ENCODE results near the gene LGR4. TPM values are rescaled to one million over a fixed set of nuclear protein-coding genes. Genes with fewer than 3 reads are reported as not detected.
A peak's percentile ranks its signal among the peaks of the same experiment; 100 is the strongest.

Gene LGR4
- polyA plus RNA-seq, 3 donors = 110 to 153 (median 134) TPM

DNA sequence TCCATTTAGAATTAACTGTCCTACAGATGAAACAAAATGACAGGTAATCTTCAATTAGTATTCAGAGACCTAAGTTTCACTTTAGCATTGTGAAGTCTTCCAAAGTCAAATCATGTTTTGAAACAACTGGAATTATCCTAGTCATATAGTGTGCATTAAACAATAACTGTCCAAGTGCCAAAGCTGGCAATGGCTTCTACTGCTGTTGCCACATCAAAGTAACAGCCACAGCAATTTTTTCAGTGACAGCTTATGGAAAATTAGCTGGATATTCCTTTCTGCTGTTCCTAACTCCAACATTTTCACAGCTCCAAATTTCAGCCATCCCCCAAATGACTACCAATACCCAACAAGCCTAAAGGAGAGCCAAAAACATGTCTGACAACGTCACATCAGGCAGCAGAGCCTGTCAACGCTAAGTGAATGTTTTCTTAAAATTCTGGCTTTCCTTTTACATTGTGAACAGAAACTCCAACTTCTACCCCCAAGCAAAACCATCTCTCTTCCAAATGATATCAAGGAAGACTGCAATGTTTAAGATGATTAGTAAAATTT, 64.3 kb downstream of the LGR4 start:
- no peak for DNase-seq

DNA sequence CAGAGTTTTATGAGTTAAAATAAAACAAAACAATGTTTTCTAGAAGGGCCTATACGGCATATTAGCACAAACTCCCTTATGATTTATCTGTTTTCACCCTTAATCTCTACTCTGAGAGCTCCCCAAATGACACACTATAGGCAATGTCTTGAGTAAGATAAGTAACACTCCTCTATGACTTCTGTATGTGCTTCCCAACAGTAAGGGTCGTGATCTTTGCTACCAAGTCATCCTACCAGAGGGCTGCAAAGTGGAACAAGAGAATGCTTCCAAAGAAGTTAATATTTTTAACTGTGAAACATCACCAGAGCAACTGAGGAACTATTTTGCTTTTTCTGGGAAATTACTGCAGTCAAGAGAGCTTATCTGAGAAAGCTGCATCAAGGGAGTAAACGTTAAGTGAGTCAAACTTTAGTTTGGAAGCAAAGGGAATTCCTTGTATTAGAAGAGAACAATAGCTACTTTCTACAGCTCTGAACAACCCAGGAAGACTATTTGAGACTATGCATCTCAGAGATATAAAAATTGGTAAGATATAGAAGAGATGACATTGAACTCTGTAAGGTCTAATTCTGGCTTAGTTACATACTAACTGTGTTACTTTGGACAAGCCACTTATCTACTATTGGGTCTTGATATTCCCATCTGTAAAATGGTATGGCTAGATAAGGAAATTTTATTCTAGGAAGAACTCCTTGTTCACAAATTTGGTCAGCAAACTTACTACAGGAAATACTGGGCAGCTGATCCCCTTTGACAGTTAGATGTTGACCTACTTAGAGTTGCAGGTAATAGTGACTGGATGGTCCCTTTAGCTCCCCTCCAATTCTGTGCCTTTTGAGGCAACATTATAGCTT, 65.9 kb downstream of the LGR4 start:
- DNase-seq = no peak

DNA sequence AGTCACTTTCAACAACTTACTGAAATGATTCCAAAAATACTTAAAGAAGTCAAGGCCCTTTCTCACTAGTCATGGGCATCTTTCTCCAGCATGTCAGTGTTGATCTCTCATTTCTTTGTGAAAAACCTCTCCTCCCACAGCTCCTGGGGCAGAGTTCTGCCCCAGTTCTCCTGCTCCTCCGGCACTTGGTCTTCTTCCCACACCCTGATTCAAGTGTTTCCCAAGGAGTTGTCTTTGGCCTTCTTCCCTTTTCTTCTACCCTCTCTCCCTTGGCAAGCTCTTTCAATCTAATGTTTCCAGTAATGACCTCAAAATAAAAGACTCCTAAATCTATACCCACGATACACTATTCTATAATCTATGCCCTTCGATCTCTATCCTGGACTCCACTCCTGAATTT, 67.5 kb downstream of the LGR4 start:
- DNase-seq = no peak

DNA sequence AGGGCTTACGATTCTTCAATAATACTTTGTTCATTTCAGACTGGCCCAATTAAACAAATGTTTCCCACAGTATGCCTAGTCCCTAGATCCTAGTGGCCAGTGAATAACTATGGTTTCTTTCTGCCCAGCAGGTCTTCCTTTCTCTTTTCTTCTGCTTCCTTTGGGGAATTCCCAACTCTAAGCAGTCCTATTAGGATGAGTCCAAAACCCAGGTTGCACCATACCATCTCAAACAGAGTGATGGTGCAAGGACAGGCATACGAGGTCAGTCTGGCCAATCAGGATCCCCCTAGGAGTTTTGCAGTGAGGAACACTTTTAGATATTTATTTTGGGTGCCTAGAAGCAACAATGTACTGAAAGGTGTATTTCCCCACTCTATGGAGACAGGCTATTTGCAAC, 68.2 kb downstream of the LGR4 start:
- no peak for DNase-seq

DNA sequence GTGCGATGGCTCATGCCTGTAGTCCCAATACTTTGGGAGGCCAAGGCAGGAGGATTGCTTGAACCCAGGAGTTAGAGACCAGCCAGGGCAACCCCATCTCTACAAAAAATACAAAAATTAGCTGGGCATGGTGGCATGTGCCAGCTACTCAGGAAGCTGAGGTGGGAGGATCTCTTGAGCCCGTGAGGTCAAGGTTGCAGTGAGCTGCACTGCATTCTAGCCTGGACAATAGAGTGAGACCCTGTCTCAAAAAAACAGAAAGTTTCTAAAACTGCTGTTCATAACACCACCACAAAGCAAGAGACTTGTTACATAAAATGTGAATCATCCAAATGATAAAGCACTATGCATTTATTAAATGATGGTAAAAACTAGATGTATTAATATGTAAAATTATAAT, 69.4 kb downstream of the LGR4 start:
- DNase-seq = no peak

DNA sequence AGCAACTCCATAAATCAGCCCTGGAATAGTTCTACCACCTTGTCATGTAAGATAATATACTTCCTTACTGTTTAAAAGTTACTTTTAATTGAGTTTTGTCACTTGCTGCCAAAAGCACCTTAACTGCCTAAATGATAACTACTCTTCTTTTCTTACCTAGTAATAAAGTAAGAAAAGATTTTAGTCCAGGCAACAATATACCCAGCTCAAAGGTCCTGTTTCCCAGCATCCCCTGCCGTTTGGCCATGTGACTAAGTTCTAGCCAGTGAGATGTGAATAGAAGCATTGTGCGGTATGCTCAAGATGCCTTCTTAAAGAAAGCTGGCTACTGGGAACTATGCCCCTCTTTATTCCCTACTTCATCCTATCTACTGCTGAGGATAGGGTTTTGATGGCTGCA, 70.1 kb downstream of the LGR4 start:
- no peak for DNase-seq

DNA sequence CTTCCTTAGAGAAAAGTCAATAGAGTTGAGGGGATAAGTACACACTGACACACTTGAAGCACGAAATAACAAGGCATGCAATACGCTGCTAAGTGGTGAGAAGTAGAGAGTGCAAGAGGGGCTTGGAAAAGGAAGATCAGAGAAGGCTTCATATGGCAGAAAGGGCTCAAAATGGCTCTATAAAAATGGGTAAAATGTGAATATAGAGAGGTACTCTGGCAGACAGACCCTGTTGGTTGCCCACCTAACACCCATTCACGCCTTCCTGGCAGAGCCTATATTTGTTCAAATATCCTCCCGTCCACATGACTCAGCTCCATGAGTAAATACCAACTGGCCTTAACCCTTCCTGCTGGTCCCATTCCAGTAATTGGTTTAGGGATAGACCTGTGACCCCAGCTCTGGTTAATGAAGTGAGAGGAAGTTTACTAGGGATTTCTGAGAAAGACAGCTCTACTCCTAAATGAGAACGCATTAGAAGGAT, 70.7 kb downstream of the LGR4 start:
- no peak for DNase-seq

DNA sequence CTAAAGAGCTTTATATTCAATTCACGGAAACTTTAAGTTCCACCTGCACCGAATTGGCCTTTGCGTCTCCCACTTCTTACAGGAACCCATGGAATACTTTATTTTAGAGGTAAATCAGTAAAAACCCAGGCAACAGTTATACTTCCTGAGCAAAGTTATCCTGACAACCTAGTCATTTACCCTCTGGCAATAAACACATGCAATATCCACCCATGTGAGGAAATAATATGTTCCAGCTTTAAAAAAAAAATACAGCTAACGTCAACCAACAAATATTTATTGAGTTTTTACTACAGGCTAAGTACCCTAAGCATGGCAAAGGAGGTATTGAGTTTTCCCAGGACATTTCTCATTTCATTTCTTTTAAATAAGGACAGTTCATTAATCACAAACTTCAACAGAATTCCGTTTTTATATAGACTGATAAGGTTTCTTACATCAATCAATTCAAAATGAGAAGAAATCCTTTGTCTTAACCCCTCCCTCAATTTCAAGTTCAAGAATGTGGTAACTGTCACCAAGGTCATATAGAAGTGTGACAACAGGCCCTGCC, 71.2 kb downstream of the LGR4 start:
- DNase-seq = no peak

DNA sequence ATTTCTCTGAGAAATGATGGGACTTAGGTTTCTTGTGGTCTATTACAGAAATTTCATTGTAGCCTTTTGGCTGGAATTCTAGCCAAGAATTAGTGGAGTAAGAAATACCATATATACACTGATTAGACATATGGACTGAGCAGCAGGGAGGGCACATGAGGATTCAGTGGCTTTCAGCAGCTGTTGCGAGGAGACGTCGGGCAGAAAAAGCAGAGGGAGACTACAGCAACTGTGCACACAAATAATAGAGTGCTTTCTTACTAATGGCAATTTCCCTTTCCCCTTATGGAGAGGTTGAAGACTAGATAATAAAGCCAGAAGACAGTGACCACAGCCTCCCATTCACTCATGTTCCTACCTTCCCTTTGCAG, 74.2 kb downstream of the LGR4 start:
- no peak for DNase-seq

DNA sequence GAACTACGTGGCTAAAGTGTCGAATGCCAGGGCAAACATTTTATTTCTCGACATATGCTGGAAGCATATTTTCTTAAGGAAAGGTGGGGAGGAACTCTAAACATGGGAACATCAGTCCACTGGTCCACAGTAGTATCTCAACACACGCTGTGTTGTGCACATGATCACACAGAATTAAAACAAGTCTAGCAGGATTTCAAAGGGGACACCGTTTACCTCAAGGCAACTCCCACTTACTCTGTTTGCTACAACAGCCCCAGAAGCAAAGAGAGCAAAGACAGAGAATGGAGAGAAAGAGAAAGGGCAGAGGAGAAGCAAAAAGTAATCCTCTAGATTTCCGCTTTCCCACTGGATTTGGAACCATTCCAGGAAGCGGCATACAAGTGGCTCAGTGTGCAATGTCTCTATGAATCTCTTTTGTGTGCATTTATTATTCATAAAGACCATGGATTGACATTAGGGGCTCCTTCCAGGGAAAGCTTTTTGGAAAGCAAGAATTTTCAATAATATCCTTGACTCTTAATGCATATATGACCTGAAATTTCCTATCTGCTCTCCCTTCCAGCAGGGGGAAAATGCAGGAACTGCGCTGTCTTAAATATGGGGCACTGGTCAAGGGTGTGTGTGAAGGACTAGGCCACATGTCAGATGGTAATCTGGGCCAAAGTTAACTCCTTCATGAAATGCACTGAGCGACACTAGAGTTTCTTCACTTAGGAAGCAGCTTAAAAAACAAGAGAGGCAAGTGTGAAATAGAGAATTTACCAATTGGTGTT, 74.8 kb downstream of the LGR4 start:
- DNase-seq = no peak

DNA sequence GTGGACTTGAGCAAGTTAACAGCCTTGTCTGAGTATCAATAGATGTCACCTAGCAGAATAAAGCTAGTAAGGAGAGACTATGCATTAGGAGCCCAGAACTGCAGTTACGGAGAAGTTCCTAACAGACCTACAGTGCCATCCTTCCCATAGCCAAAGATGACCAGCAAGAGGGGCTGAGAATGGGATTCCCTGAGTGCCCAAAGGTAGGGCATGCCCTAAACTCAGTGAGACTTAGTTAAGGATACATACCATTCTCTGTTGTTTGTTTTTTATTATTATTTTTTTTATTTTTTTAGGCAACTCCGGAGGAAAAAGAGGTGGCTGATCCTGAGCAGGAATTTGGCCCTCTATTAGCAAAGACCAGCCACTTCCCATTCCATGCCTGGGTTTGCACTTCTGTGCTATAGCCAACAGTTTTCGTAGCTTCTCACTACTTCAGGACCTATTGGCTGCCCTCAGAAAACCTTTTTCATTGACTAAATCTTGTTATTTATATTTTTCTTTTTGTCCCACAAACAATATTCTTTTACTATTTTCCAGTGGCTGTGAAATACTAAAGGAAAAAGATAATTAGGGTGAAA, 76.2 kb downstream of the LGR4 start:
- no peak for DNase-seq

DNA sequence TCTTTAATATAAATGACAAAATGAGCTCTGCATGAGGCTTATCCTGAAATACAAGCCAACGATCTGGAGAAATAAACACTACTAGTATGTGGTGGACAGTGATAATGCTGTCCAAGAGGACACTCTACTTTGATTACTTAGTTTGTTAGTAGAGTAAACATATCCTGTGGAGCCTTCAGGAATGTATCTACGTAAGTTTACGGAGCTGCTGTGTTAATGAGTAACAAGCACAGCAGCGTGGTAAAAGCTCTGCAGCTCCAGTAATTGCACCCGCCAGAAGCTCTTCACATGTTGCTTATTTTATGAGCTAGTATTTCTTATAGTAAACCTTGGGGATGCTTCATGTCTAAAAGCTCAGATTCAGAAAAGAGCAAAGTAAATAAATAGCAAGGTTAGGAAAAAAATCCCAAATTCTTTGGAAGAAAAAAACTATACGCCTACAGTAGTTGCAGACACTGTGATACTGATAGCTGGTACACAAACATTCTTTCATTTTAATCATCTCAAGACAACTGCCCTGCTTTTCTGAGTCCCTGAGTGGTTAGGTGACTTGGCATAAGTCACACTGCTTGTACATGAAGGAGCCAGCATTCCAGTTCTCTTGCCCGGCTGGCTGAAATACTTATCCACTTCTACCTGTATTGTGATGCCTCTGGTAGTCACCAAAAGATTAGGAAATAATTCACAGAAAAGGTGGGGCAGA, 76.9 kb downstream of the LGR4 start:
- DNase-seq = peak; percentile 73

DNA sequence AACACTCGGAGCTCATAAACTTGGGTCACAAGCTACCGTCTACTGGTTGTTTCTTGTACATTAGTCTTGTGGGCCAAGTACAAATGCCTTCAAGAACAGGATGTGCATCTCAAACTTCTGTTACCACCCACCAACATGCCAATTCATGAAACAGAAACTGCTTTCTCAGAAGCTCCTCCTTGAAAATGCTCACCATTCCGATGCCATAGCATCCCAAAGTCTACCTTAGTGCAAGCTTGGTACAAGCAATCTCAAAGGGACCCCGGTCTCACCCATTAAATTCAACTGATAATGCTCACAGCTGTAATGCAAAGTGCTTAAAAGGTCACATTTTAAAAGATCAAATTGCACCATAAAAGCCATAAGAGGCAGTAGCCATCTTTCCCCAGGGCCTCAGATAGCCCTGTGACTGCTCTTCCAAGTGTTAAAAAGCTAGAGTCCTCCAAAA, 77.8 kb downstream of the LGR4 start:
- no peak for DNase-seq

DNA sequence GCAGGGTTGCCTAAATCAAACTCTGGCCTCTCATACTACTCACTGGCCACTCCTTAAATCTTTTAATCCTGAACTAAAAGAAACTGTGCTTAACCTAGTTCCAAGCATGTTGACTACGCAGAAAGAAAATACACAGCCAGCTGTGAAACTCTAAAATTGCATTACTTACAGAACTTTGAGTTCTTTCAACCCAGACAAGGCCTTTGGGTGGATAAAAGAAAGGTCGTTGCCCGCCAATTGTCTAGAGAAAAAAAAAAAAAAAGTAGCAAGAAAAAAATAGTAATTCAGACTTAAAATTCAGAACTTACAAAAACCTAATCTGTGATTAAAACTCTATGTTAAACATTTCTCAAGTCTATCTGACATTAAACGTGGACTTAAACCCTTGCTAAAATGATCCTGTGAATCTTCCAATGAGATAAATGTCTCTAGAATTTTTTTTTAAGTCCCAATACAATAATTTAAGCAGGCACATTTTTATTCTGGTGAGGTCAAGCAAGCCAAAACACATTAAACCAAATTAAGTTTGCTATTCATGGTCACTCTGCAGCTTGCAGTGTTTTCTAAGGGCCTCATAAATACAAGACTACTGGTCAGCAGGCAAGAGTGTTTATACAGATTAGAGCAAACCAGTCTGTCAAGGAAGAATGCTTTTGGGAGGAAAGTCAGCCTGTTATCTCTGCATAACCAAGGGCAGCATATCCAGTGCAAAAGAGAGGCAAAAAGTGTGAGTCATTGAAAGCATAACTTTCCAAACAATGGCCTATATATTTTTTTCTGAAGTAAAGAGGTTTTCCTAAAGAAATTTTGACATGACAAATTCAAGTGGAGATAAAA, 80.1 kb downstream of the LGR4 start:
- DNase-seq = peak; percentile 35

DNA sequence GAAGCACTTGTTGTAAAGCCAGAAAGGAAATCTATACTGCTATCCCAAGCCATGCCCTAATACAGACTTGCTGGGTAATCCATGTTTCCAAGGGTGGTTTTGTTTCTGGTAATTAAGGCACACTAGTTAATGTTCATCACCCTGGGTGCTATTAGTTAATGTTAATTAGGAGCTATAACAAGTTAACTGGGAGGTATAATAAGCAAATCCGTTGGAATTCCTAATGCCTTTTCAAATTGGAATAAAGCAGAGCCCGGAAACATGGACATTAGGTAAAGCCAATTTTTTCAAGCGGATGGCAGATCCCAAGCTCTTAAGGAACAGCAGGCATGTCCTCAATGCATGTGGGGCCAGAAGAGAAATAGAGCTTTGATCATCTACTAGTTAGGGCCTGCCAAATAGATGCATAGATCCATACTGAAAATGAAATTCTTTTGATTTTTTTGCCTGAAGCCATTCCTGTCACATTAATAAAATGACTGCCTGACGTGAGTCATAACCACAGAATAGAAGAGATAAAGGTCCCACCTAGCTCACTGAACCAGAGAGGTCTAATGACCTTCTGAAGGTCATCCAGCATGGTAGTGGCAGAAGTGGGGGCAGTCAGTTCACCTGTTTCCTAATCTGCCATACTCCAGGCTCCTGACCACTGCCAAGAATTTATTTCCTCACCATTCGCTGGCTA, 81.1 kb downstream of the LGR4 start:
- DNase-seq = no peak

DNA sequence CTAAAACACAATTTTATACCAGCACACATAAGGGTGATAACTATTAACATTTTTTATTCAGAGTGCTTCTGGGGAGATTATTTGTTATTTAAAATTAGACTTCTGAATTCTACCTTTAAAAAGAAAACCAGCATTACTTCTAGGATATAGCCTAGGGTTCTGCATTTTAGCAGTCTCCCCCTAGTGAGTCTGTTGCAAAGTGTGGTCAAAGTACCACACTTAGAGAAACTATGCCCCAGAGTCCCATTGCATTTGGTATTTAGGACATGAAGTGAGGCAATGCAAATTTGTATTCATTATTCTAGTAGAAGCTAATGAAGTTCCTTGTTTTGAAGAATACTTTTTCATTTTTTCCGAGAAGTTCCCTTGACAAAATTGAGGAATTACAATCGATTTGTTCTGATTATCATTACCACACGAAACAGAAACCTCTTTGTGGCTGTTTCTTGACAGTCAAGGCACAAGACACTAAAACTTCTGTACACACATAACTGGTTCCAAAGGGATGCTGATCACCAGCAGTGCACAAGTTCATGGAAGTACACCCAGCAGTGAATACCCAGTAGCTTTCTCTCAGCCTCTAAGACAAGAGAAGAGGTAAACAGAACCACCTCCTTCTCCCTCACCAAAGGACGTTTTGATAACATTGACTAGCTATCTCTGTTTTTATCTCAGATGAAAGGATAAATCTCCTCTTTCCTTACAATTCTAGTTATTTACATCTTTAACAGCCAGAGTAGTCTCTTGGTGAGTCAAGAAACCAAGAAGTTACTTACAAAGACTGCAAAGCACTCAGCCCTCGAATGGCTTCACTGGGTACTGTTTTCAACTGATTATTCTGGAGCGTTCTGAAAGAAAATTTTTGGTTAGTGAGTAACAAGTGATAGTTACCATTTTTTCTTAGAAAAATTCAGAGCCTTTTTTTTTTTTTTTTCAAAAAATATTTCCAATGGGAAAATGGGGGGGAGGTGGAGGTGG, 82.0 kb downstream of the LGR4 start:
- no peak for DNase-seq

DNA sequence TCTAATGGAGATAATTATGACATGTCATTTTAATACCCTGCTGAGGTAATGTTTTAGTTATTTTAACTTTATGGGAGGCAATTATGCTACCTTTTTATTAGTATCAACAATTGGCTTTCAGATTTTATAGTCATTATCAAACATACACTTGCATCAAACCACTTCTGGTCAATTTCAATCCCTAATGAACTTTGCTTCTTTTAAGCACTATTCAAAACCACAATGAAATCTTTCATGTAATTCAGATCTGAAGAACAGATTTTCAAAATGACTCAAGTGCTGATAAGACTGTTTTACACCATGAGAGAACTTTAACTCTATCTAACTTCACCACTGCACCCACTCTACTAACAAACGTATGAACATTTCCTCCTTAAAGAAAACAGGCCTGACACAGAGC, 83.7 kb downstream of the LGR4 start:
- no peak for DNase-seq

DNA sequence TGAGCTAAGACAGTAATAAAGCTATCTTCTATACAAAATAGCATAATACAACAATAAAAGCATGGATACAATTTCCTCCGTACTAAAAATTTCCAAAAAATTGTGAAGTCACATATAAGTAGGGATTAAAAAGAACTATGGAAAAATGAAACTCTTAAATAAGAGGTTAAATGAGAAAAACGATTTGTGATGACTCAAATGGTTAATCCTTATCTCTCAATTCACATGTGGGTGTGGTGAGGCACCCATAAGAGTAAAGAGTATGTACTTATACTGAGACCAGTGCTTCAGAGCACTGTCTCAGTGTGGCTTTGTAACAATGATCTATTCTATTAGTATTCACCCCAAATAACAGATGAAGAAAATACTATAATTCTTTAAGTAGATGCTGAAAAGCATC, 84.6 kb downstream of the LGR4 start:
- DNase-seq = no peak

DNA sequence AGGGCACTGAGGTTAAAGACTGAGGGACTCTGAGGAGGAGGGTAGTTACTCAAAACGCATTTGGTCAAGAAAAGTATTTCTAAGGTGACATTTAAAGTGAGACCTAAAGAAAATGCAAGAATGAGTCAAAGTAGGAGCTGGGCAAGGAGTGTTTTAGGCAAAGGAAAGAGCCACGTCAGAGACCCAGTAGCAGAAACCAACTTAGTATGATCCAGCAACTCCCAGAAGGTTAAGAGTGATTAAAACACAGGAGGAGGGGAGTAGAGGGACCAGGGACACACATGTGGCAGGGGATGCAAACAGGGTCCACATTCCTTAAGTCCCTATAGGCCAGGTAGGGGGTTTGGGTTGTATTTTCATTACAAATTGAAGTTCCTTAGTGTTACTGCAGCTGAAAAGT, 85.2 kb downstream of the LGR4 start:
- DNase-seq = no peak

All from renal pelvis (tissue), 4 donors.